NCI-H774 (cell line): Measurements from ENCODE around the gene GAS2L1.
A peak's percentile ranks its signal among the peaks of the same experiment; 100 is the strongest.
"Not testable (repeated sequence)": the region's sequence is repeated elsewhere in the genome, so short reads cannot be mapped to it uniquely, and the experiment has no call there.

Experiments used
- DNase-seq: peaks from one replicate; lab custom pipeline; 2025; lab: John Stamatoyannopoulos, UW

The GAS2L1 gene

GRCh38 chr22:29342177-29342576, 35.7 kb downstream of the GAS2L1 start:
- no peak for DNase-seq

GRCh38 chr22:29342577-29343312, 36.3 kb downstream of the GAS2L1 start:
- no peak for DNase-seq

GRCh38 chr22:29343313-29343805, 36.9 kb downstream of the GAS2L1 start:
- DNase-seq, result no peak

- peak; percentile 45 for DNase-seq
Measured at GRCh38 chr22:29344137-29344536, 37.7 kb downstream of the GAS2L1 start.

DNA sequence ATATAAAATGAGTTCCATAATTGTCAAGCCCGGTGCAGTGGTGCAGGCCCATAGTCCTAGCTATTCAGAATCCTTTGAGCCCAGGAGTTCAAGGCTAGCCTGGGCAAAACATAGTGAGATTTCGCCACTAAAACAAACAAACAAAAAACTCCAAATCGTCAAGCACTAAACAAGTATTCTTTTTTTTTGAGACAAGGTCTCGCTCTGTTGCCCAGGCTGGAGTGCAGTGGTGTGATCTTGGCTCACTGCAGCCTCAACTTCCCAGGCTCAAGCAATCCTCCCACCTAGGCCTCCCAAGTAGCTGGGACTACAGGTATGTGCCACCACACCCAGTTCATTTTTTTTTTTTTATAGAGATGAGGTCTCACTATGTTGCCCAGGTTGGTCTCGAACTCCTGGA, 38.4 kb downstream of the GAS2L1 start:
- not testable (repeated sequence) for DNase-seq

GRCh38 chr22:29345932-29346331, 39.5 kb downstream of the GAS2L1 start:
- DNase-seq, result no peak

DNA sequence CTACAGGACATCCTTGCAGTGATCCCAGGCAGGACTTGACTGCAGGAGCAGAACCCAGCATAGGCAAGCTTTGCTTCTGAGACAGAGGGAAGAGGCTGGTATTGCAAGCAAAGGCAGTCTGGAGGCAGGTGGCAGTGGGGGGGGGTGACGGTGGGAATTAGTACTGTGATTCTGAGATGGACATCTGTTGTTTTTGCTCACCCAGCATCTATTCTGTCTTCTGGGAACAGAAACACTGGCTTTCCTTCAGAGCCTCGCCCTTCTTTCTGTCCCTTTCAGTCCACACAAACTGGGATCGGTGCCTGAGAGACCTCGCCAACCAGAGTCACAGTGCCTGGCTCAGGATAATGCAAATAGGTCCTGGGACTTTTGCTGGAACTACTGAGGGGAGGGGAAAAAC, 40.2 kb downstream of the GAS2L1 start:
- DNase-seq, result no peak

GRCh38 chr22:29348041-29348440, 41.6 kb downstream of the GAS2L1 start:
- no peak for DNase-seq

- DNase-seq, result no peak
Measured at GRCh38 chr22:29348956-29349355, 42.5 kb downstream of the GAS2L1 start.

DNA sequence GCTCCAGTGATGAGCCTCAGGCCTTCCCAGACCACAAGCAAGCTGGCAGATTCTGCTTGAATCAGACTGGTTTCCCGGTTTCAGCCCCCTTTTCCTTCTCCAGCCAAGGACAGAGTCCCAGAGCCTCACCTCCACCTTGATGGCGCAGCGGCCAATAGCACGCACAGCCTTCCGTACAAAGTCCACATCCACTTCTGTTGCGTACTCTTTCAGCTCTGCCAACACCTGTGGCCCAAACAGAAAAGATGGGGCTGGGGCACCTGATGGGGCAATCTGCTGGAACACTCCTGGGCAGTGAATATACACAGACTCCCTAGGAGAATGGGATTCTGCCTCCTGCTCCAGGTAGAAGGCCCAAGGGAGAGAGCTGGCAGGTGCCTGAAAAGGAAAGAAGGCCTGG, 44.6 kb downstream of the GAS2L1 start:
- DNase-seq, result no peak

DNA sequence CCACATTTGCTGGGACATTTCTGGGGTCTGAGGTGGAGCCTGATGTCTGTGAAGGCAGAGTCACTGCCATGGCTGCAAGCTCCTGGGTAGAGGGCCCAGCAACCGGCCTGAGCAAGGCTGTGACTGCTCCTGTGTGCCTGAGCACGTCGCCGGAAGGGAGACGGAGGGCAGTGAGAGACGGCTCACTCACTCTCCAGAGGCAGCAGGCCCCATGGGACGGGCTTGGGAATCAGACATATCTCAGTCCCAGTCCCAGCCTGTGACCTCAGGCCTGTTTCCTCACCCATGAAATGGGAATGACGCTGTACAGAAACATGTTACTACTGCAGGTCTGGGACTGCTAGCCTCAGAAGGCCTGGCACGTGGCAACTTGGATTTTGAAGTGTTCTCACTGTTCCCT, 45.4 kb downstream of the GAS2L1 start:
- no peak for DNase-seq

DNA sequence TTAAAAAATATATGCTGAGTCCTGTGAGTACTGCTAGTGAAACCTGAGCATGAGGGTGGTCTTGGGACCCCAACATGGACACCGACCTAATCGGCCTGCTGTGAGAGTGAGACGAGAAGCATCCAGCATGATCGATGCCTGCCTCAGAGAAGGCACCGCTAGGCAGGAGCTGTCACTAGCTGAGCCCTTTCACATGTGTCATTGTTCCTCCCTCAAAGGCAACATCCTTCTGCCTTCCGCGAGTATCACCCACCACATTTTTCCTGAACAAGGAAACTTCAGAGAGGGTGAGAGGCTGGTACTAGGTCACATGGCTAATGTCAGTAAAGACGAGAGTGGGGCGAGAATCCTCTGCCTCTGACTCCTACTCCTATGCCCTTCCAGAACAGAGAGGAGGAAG, 46.3 kb downstream of the GAS2L1 start:
- no peak for DNase-seq

DNA sequence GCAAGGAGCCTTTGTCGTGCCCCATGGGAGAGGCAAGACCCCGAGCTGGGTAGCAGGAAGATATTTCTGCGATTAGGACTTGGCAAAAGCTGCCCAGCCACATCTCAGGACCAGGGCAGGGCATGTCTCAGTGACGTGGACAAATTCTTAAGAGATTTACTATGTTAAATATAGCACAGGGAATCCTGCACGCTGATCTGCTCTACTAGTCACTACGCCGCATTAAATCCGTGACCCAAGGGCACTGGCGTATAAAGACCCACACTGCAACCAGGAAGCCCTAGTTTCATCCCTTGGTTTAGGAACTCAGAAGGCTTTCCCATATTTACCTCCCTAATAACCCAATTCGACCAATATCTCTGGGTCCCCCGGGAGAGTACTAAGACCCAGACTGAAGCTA, 46.8 kb downstream of the GAS2L1 start:
- no peak for DNase-seq

DNA sequence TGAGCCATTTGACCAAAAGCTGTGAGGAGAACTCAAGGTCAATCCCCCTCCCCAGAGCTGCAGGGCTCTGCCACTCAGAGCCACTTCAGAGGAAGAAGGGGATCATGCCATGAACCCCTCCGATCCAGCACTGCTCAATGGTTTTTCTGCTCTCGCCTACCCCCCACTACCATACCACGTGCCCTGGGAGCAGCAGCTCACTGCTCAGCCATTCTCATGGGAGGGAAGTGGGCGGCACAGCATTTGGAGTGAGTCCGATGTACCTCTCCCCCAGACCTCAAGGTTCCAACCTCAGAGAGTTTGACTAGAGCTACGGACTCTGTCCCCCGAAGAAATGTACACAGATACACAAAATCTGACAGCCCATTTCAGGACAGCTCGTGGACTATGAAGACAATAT, 47.4 kb downstream of the GAS2L1 start:
- DNase-seq, result no peak

DNA sequence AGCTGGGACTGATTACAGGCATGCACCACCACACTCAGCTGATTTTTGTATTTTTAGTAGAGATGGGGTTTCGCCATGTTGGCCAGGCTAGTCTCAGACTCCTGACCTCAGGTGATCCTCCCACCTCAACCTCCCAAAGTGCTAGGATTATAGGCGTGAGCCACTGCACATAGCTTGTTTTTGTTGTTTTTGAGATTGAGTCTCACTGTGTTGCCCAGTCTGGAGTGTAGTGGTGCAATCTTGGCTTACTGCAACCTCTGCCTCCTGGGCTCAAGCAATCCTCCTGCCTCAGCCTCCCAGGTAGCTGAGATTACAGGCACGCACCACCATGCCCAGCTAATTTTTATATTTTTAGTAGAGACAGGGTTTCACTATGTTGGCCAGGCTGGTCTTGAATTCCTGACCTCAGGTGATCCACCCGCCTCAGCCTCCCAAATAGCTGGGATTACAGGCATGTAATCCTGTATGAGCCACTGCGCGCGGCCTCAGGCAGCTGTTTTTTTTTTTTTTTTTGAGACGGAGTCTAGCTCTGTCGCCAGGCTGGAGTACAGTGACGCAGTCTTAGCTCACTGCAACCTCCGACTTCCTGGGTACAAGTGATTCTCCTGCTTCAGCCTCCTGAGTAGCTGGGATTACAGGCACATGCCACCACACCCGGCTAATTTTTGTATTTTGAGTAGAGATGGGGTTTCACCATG, 50.9 kb downstream of the GAS2L1 start:
- DNase-seq, result not testable (repeated sequence)

- no peak for DNase-seq
Measured at GRCh38 chr22:29359469-29359868, 53.0 kb downstream of the GAS2L1 start.
